Upper lobe of left lung (tissue), 6 donors: ENCODE measurements around the gene DSC1. TPM values are rescaled to one million over a fixed set of nuclear protein-coding genes. Genes with fewer than 3 reads are reported as not detected.

Source experiments
- ATAC-seq, 2 donors: fragments of 200-7000 bp; cut with Tn5 transposase; one replicate each; pipeline ENCODE4 v1.9.1; 2022; ENCODE audit warnings: mild to moderate bottlenecking in 2 of 2, moderate library complexity in 2 of 2; ENCODE audit not compliant: low FRiP score in 2 of 2
- DNase-seq, 2 donors: peaks; one replicate each; pipeline ENCODE4 v3.0.0-alpha.2; 2019 to 2020
- H3K27ac ChIP-seq, 4 donors: fragments of 200-600 bp; sonication (generic); one replicate each; pipeline ENCODE4 v1.5.1; 2016 to 2019
- H3K27me3 ChIP-seq, 4 donors: fragments of 200-600 bp; sonication (generic); one replicate each; pipeline ENCODE4 v1.5.1; 2017 to 2019
- H3K36me3 ChIP-seq, 4 donors: fragments of 200-600 bp; sonication (generic); one replicate each; pipeline ENCODE4 v1.5.1; 2016 to 2019
- H3K4me1 ChIP-seq, 4 donors: fragments of 200-600 bp; sonication (generic); one replicate each; pipeline ENCODE4 v1.5.1; 2018 to 2019
- H3K4me3 ChIP-seq, 4 donors: fragments of 200-600 bp; sonication (generic); one replicate each; pipeline ENCODE4 v1.5.1; 2017 to 2019; ENCODE audit warnings: mild to moderate bottlenecking in 2 of 4, moderate library complexity in 1 of 4
- H3K9me3 ChIP-seq, 4 donors: fragments of 200-600 bp; sonication (generic); one replicate each; pipeline ENCODE4 v1.5.1; 2018 to 2019
- CTCF ChIP-seq, 6 experiments: fragments of 450-650 bp in 4 of 6; fragments of 200-600 bp in 2 of 6; sonication (generic) in 2 of 6; IDR thresholded peaks; one replicate each; pipeline ENCODE4 v1.5.1; 2016 to 2019; ENCODE audit warnings: antibody characterized with exemption in 6 of 6
- EP300 ChIP-seq, 4 donors: sonication (generic); formaldehyde crosslinking; IDR thresholded peaks; one replicate each; pipeline ENCODE4 v1.5.1; 2017; ENCODE audit warnings: antibody characterized with exemption in 4 of 4, control low read depth in 2 of 4
- POLR2A ChIP-seq, 4 donors: fragments of 450-650 bp; IDR thresholded peaks; one replicate each; pipeline ENCODE4 v1.5.1; 2016 to 2017; ENCODE audit warnings: antibody characterized with exemption in 4 of 4, mild to moderate bottlenecking in 2 of 4
- POLR2AphosphoS5 ChIP-seq, 2 donors: sonication (generic); formaldehyde crosslinking; IDR thresholded peaks; one replicate each; pipeline ENCODE4 v1.5.1; 2017; ENCODE audit warnings: antibody characterized with exemption in 2 of 2
- WGBS, 2 donors: methylation state at CpG; one replicate each; pipeline ENCODE4 v1.1.5; 2017 to 2018; 5-methylcytosine and 5-hydroxymethylcytosine counted together
- total RNA-seq, 6 donors: library from RNA; depleted of rRNA in 4 of 6; stranded (reverse); fragments of >200 nt in 4 of 6; gene quantifications; one replicate each; pipeline versions ENCODE4 v1.1.0 to v1.2.1, GENCODE V29; 2016 to 2021
- donor health status: DM: no; HTN: no; CAD: no; lungs with moderate emphysema.
- donor health status: DM: no; HTN: yes; CAD: no; lungs with severe emphysema.

Gene DSC1
- total RNA-seq, 6 donors from 2014 or later: not detected

GRCh38 chr18:31100436-31101182 lies 62.0 kb downstream of the DSC1 start:
- peak; percentile 61 to 80 for DNase-seq
- no peaks in the 10 kb centered on the region for H3K36me3 ChIP-seq
- 13 to 17% methylated on average over 23 of the region's 23 CpGs for WGBS, 2 donors
- H3K27me3 ChIP-seq: no peaks in the 10 kb centered on the region
- peaks cover 0 to 13% (median 6%) of the 10 kb centered on the region in 4 donors for H3K4me1 ChIP-seq
- no peak for TF ChIP-seq POLR2AphosphoS5 (IDR thresholded peaks at IDR 0.05)
- no peak for TF ChIP-seq POLR2A (IDR thresholded peaks at IDR 0.05)
- no peak for TF ChIP-seq CTCF (IDR thresholded peaks at IDR 0.05)
- no peak for TF ChIP-seq EP300 (IDR thresholded peaks at IDR 0.05)
- H3K9me3 ChIP-seq: no peaks in the 10 kb centered on the region
- peak; percentile 41 to 71 for ATAC-seq
- peak overlapping the region; percentile 12 to 71 (median 64) for H3K4me3 ChIP-seq
- H3K27ac ChIP-seq: peak overlapping the region; percentile 86 to 91 (median 90)

- Histone ChIP-seq H3K4me3 (peak overlapping the region in 1 of 4 donors; percentile 71), H3K4me1 (peaks cover 0 to 13% (median 6%) of the 10 kb centered on the region in 4 donors), H3K9me3 (no peaks in the 10 kb centered on the region), H3K27me3 (no peaks in the 10 kb centered on the region), H3K27ac (no peak overlapping the region), H3K36me3 (no peaks in the 10 kb centered on the region)
- ATAC-seq (no peak), DNase-seq (no peak)
- no peak for TF ChIP-seq POLR2A (IDR thresholded peaks at IDR 0.05)
- WGBS, 2 donors: 91 to 92% methylated on average over 10 of the region's 10 CpGs
Observed at GRCh38 chr18:31099450-31100230, 63.0 kb downstream of the DSC1 start.

- DNase-seq: no peak
- no peak overlapping the region for H3K27ac ChIP-seq
- no peaks in the 10 kb centered on the region for H3K9me3 ChIP-seq
- no peaks in the 10 kb centered on the region for H3K36me3 ChIP-seq
- no peak for ATAC-seq
- TF ChIP-seq POLR2A (IDR thresholded peaks at IDR 0.05) (no peak), EP300 (IDR thresholded peaks at IDR 0.05) (no peak), POLR2AphosphoS5 (IDR thresholded peaks at IDR 0.05) (no peak), CTCF (IDR thresholded peaks at IDR 0.05) (no peak)
- H3K27me3 ChIP-seq: no peaks in the 10 kb centered on the region
- peaks cover 0 to 13% (median 6%) of the 10 kb centered on the region in 4 donors for H3K4me1 ChIP-seq
- H3K4me3 ChIP-seq: no peak overlapping the region
Observed at GRCh38 chr18:31098878-31099277, 63.8 kb downstream of the DSC1 start.

GRCh38 chr18:31097666-31098065 lies 65.0 kb downstream of the DSC1 start:
- Histone ChIP-seq H3K9me3 (no peaks in the 10 kb centered on the region), H3K27ac (no peak overlapping the region), H3K36me3 (no peaks in the 10 kb centered on the region), H3K4me1 (peaks cover 0 to 13% (median 6%) of the 10 kb centered on the region in 4 donors), H3K27me3 (no peaks in the 10 kb centered on the region), H3K4me3 (no peak overlapping the region)
- TF ChIP-seq POLR2A (IDR thresholded peaks at IDR 0.05) (no peak), POLR2AphosphoS5 (IDR thresholded peaks at IDR 0.05) (no peak), CTCF (IDR thresholded peaks at IDR 0.05) (no peak), EP300 (IDR thresholded peaks at IDR 0.05) (no peak)
- DNase-seq (no peak), ATAC-seq (no peak)
- 69 to 70% methylated on average over 3 of the region's 3 CpGs for WGBS, 2 donors

- H3K27ac ChIP-seq: no peak overlapping the region
- H3K4me3 ChIP-seq: no peak overlapping the region
- no peaks in the 10 kb centered on the region for H3K27me3 ChIP-seq
- H3K9me3 ChIP-seq: no peaks in the 10 kb centered on the region
- no peaks in the 10 kb centered on the region for H3K4me1 ChIP-seq
- TF ChIP-seq CTCF (IDR thresholded peaks at IDR 0.05) (no peak), EP300 (IDR thresholded peaks at IDR 0.05) (no peak), POLR2AphosphoS5 (IDR thresholded peaks at IDR 0.05) (no peak), POLR2A (IDR thresholded peaks at IDR 0.05) (no peak)
- H3K36me3 ChIP-seq: no peaks in the 10 kb centered on the region
- 70 to 73% methylated on average over 2 of the region's 2 CpGs for WGBS, 2 donors
- ATAC-seq (no peak), DNase-seq (no peak)
Observed at GRCh38 chr18:31093880-31094279, 68.8 kb downstream of the DSC1 start.
